ENCODE results near the gene FAM234B.

FAM234B gene

DNA sequence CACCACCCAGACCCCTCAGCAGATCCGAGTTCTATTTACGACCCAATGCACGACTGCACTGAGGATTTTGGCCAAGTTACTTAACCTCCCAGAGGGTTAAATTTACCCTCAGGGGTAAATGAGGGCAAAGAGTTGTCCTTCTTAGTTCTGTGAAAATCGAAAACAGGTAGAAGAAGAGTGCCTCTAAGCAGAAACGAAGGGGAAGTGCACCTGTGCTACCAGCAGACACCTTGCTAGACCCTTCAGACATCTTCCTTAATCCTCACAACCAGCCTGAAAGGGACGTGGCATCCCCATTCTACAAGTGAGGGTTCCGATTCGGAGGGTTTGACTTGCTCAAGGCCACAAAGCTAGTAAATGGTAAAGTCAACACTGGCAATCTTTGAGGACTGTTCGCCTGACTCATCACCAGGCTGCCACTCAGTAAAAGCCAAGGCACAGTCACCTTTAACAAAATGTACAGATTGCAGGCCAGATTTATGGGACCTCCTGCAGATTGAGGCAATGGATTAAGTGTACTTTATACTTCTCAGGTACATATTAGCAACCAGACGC, 57.7 kb downstream of the FAM234B start:
- Histone ChIP-seq H3K36me3 (ENCODE audit: insufficient read depth) (no peaks in the 10 kb centered on the region), H3K79me2 (ENCODE audit: insufficient read depth, low read depth) (no peaks in the 10 kb centered on the region), H3K27ac (peak overlapping the region; percentile 68), H3K4me1 (ENCODE audit: low read depth, poor library complexity, severe bottlenecking) (peaks cover 33% of the 10 kb centered on the region), H4K20me1 (ENCODE audit: insufficient read depth) (no peaks in the 10 kb centered on the region), H3K4me2 (peak overlapping the region; percentile 76), H3K4me3 (IDR thresholded peaks at IDR 0.05; ENCODE audit: insufficient read depth, low read depth, low read length) (no peak overlapping the region), H3K27me3 (ENCODE audit: insufficient read depth, low read depth) (no peaks in the 10 kb centered on the region), H2AFZ (ENCODE audit: low read depth) (peak overlapping the region; percentile 81; the same call in 1 of the 2 replicates), H3K9ac (peak overlapping the region; percentile 94)
- TF ChIP-seq, protein P1, sequence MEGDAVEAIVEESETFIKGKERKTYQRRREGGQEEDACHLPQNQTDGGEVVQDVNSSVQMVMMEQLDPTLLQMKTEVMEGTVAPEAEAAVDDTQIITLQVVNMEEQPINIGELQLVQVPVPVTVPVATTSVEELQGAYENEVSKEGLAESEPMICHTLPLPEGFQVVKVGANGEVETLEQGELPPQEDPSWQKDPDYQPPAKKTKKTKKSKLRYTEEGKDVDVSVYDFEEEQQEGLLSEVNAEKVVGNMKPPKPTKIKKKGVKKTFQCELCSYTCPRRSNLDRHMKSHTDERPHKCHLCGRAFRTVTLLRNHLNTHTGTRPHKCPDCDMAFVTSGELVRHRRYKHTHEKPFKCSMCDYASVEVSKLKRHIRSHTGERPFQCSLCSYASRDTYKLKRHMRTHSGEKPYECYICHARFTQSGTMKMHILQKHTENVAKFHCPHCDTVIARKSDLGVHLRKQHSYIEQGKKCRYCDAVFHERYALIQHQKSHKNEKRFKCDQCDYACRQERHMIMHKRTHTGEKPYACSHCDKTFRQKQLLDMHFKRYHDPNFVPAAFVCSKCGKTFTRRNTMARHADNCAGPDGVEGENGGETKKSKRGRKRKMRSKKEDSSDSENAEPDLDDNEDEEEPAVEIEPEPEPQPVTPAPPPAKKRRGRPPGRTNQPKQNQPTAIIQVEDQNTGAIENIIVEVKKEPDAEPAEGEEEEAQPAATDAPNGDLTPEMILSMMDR (conservative IDR thresholded peaks at IDR 0.05; ENCODE audit: low read depth, low read length) = no peak

DNA sequence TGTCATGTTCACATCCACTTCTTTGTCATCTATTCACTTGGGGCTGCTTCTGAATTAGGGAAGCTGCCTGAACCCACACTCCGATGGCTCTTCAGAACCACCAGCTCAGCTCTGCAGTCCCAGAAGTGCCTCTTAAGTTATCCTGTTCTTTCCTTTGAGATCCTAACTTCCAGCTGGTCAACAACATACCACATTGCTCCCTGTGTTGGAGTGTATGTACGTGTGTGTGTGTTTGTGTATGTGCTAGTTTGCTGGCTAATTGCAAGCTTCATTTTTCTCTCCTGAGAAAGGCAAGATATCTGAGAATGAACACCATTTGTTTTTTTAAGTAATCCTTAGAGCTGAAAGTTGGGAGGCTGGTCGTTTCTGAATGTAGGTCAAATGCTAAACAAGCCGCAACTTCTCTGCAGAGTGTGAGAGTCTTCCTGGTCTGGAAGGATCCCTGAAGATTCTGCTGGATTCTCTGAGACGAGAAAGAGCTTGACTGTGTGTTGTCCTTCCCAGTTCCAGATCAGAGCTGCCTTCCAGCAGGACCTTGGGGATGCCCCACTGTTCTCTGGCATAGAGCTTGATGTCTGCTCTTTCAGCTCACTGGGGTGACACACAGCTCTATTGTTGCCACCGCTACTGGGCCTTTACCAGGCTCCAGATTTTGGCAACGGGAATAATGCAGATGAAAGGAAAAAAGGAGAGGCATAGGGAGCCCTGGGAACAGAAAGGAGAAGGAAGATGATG, 58.4 kb downstream of the FAM234B start:
- H3K4me3 ChIP-seq (IDR thresholded peaks at IDR 0.05; ENCODE audit: insufficient read depth, low read depth, low read length) = no peak overlapping the region
- H4K20me1 ChIP-seq (ENCODE audit: insufficient read depth) = no peaks in the 10 kb centered on the region
- H3K79me2 ChIP-seq (ENCODE audit: insufficient read depth, low read depth) = no peaks in the 10 kb centered on the region
- H3K36me3 ChIP-seq (ENCODE audit: insufficient read depth) = no peaks in the 10 kb centered on the region
- peaks cover 26% of the 10 kb centered on the region for H3K4me1 ChIP-seq (ENCODE audit: low read depth, poor library complexity, severe bottlenecking)
- no peak overlapping the region; the same call in 1 of the 2 replicates for H2AFZ ChIP-seq (ENCODE audit: low read depth)
- H3K27me3 ChIP-seq (ENCODE audit: insufficient read depth, low read depth) = no peaks in the 10 kb centered on the region
- no peak overlapping the region for H3K27ac ChIP-seq
- no peak overlapping the region for H3K9ac ChIP-seq
- H3K4me2 ChIP-seq = no peak overlapping the region
- TF ChIP-seq, protein P1 (conservative IDR thresholded peaks at IDR 0.05; ENCODE audit: low read depth, low read length) = no peak

DNA sequence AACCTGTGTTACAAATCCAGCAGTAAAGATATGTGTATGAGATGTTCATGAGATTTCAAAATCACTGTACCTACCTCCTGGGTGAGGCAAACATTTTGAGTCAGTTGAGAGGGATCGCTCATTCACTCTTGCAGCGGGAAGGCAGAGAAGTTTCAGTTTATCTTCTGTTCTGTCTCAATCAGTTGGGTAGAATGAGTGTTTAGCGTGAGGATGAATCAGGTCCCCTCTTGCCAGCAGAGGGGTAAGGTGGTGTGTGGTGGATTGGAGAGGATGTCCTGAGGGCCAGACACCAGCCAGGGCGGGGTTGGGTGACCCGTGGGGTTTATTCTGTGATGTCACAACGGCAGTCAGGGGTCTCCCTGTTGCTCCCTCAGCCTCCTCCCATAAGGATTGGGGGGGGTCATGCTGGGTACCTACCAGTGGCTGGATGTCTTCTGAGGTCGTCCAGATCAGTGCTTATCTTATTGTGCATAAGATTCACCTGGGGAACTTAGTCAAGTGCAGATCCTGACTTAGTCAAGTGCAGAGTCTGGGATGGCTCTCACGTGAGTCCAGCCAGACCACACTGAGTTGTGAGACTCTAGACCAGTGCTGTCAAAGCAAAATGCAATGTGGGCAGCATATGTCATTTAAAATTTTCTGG, 59.3 kb downstream of the FAM234B start, which contains the start of gene GSG1:
Gene GSG1, minus strand, starts transcription at position 277 of the 643 bp plus-strand sequence. Its CDS starts 155 bp downstream, at position 122.
- no peak within 1 kb of the TSS for H3K9ac ChIP-seq
- H3K36me3 ChIP-seq (ENCODE audit: insufficient read depth) = no peaks in the 10 kb centered on the region
- peaks cover 18% of the 10 kb centered on the region for H3K4me1 ChIP-seq (ENCODE audit: low read depth, poor library complexity, severe bottlenecking)
- no peak within 1 kb of the TSS for H3K4me3 ChIP-seq (IDR thresholded peaks at IDR 0.05; ENCODE audit: insufficient read depth, low read depth, low read length)
- H3K27me3 ChIP-seq (ENCODE audit: insufficient read depth, low read depth) = no peaks in the 10 kb centered on the region
- no peaks in the 10 kb centered on the region for H4K20me1 ChIP-seq (ENCODE audit: insufficient read depth)
- TF ChIP-seq, protein P1 (conservative IDR thresholded peaks at IDR 0.05; ENCODE audit: low read depth, low read length) = no peak
- no peak within 1 kb of the TSS for H3K27ac ChIP-seq
- no peak within 1 kb of the TSS for H3K4me2 ChIP-seq
- no peak within 1 kb of the TSS; the same call in 1 of the 2 replicates for H2AFZ ChIP-seq (ENCODE audit: low read depth)
- H3K79me2 ChIP-seq (ENCODE audit: insufficient read depth, low read depth) = no peaks in the 10 kb centered on the region

DNA sequence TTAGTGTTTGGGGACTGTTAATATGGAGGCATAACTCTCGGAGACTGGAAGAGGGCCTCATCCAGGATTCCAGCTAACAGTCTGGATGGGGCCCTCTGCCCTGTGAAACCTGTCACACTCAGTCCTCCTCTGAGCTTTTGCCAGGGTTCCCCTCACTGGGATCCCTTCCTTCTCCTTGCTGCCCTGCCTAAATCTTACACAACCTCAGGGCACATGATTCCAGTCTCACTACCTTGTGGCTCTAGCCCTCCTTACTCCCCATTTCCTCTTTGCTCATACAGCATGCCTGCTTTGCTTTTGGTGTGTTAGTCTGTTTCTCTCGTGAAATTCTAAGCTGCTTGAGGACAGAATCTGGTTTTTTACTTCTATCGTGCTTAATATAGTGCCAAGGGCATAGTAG, 60.2 kb downstream of the FAM234B start:
- H3K4me2 ChIP-seq = no peak overlapping the region
- H3K79me2 ChIP-seq (ENCODE audit: insufficient read depth, low read depth) = no peaks in the 10 kb centered on the region
- no peak overlapping the region for H2AFZ ChIP-seq (ENCODE audit: low read depth)
- H3K4me1 ChIP-seq (ENCODE audit: low read depth, poor library complexity, severe bottlenecking) = peaks cover 11% of the 10 kb centered on the region
- H3K27me3 ChIP-seq (ENCODE audit: insufficient read depth, low read depth) = no peaks in the 10 kb centered on the region
- TF ChIP-seq, protein P1 (conservative IDR thresholded peaks at IDR 0.05; ENCODE audit: low read depth, low read length) = no peak
- no peak overlapping the region for H3K9ac ChIP-seq
- H3K36me3 ChIP-seq (ENCODE audit: insufficient read depth) = no peaks in the 10 kb centered on the region
- H3K27ac ChIP-seq = no peak overlapping the region
- H3K4me3 ChIP-seq (IDR thresholded peaks at IDR 0.05; ENCODE audit: insufficient read depth, low read depth, low read length) = no peak overlapping the region
- H4K20me1 ChIP-seq (ENCODE audit: insufficient read depth) = no peaks in the 10 kb centered on the region
